Measurements from ENCODE around the gene RPS24.

DNA sequence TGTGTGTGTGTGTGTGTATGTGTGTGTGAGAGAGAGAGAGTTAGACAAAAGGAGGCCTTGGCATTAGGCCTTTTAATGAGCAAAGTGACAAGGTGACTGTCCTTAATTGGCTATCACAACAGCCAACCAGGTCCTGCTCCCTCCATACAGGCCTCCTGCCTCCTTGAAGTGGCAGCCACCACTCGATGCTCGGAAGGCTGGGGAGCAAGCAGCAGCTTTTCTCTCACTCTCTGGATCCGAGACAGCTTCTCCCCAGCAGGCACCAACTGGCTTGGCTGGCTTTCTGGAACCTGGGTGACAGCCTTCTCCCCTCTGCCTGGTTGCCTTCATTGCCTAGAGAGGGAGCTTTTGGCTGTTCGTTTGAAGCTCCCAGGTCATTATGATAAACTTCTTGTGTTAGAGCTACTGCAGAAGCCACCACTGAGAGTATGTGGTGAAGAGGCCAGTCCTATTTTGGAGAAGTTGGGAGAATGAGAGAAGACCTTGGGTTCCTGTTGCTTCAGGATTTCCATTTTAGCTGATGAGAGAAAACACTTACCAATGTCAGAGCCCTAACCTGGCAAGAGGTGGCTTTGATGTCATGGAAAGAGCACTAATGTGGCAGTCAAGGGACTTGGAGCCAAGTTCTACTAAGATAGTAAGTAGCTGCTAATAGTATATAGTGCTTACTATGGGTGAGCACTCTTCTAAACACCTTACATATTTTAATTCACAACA is 37.6 kb downstream of the RPS24 start:
- TF ChIP-seq, protein P1, sequence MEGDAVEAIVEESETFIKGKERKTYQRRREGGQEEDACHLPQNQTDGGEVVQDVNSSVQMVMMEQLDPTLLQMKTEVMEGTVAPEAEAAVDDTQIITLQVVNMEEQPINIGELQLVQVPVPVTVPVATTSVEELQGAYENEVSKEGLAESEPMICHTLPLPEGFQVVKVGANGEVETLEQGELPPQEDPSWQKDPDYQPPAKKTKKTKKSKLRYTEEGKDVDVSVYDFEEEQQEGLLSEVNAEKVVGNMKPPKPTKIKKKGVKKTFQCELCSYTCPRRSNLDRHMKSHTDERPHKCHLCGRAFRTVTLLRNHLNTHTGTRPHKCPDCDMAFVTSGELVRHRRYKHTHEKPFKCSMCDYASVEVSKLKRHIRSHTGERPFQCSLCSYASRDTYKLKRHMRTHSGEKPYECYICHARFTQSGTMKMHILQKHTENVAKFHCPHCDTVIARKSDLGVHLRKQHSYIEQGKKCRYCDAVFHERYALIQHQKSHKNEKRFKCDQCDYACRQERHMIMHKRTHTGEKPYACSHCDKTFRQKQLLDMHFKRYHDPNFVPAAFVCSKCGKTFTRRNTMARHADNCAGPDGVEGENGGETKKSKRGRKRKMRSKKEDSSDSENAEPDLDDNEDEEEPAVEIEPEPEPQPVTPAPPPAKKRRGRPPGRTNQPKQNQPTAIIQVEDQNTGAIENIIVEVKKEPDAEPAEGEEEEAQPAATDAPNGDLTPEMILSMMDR (IDR thresholded peaks at IDR 0.05; ENCODE audit: insufficient read depth, low read depth, low read length): no peak
- TF ChIP-seq EZH2 (IDR thresholded peaks at IDR 0.05; ENCODE audit: insufficient read depth, low read length): no peak
